Hepatocyte (in vitro differentiated cells): ENCODE measurements around the gene NPLOC4. TPM values are rescaled to one million over a fixed set of nuclear protein-coding genes. Genes with fewer than 3 reads are reported as not detected.

Source experiments
- DNase-seq: peaks from one replicate; pipeline ENCODE4 v3.0.0-alpha.2; 2016; ENCODE audit warnings: low spot score
- H2AFZ ChIP-seq: fragments of 200-600 bp; sonication (generic); 2 replicates; pipeline ENCODE4 v1.6.0; 2016; ENCODE audit warnings: antibody characterized with exemption, mild to moderate bottlenecking
- H3K27ac ChIP-seq: fragments of 200-600 bp; sonication (generic); 2 replicates; pipeline ENCODE4 v1.5.1; 2016; ENCODE audit warnings: mild to moderate bottlenecking
- H3K27me3 ChIP-seq: fragments of 200-600 bp; sonication (generic); 2 replicates; pipeline ENCODE4 v1.6.1; 2016
- H3K36me3 ChIP-seq: fragments of 200-600 bp; sonication (generic); replicated peaks from 2 replicates; pipeline ENCODE4 v1.5.1; 2016; ENCODE audit warnings: low read depth; ENCODE audit not compliant: insufficient read depth
- H3K4me1 ChIP-seq: fragments of 200-600 bp; sonication (generic); 2 replicates; pipeline ENCODE4 v1.5.1; 2016; ENCODE audit warnings: mild to moderate bottlenecking, moderate library complexity; ENCODE audit not compliant: insufficient read depth
- H3K4me2 ChIP-seq: fragments of 200-600 bp; sonication (generic); 2 replicates; pipeline ENCODE4 v1.6.0; 2016
- H3K4me3 ChIP-seq: fragments of 200-600 bp; sonication (generic); 2 replicates; pipeline ENCODE4 v1.5.1; 2016; ENCODE audit warnings: mild to moderate bottlenecking
- H3K79me2 ChIP-seq: fragments of 200-600 bp; sonication (generic); 2 replicates; pipeline ENCODE4 v1.6.0; 2017; ENCODE audit warnings: mild to moderate bottlenecking
- H3K9me2 ChIP-seq: fragments of 200-600 bp; sonication (generic); replicated peaks from 2 replicates; pipeline ENCODE4 v1.6.0; 2017; ENCODE audit warnings: mild to moderate bottlenecking; ENCODE audit not compliant: insufficient read depth
- H3K9me3 ChIP-seq: fragments of 200-600 bp; sonication (generic); 2 replicates; pipeline ENCODE4 v1.5.1; 2016; ENCODE audit warnings: low read depth, mild to moderate bottlenecking
- H4K20me1 ChIP-seq: fragments of 200-600 bp; sonication (generic); 2 replicates; pipeline ENCODE4 v1.6.0; 2016; ENCODE audit warnings: mild to moderate bottlenecking; ENCODE audit not compliant: insufficient read depth, poor library complexity, severe bottlenecking
- EZH2 ChIP-seq: fragments of 200-600 bp; sonication (generic); IDR thresholded peaks from 2 replicates; pipeline ENCODE4 v1.6.1; 2016; ENCODE audit warnings: antibody characterized with exemption, mild to moderate bottlenecking, borderline replicate concordance
- EZH2phosphoT487 ChIP-seq: fragments of 200-600 bp; sonication (generic); IDR thresholded peaks from one replicate; pipeline ENCODE4 v1.6.1; 2018; ENCODE audit warnings: antibody characterized with exemption, mild to moderate bottlenecking, low read depth, moderate library complexity; ENCODE audit not compliant: unreplicated experiment, severe bottlenecking
- WGBS: methylation state at CpG from one replicate; pipeline ENCODE4 v1.1.6; 2016; ENCODE audit warnings: low lambda C conversion rate; ENCODE audit errors: missing lambda C conversion rate; 5-methylcytosine and 5-hydroxymethylcytosine counted together
- polyA plus RNA-seq: library from polyadenylated mRNA; unstranded; fragments of >200 nt; fragmentation: Nextera tagmentation; extraction: Ambion mirVana; gene quantifications from 2 replicates; pipeline ENCODE4 v1.2.1, GENCODE V29; 2016
- total RNA-seq: library from RNA; depleted of rRNA; stranded (reverse); fragments of >200 nt; gene quantifications from 2 replicates; pipeline ENCODE4 v1.2.3, GENCODE V29; 2014
- TF ChIP-seq, protein P1 (sequence below): fragments of 200-600 bp; sonication (generic); IDR thresholded peaks from 2 replicates; pipeline ENCODE4 v1.5.1; 2016; ENCODE audit warnings: antibody characterized with exemption, mild to moderate bottlenecking; ENCODE audit not compliant: poor library complexity

NPLOC4 gene
- total RNA-seq (48.2 and 54.6 TPM in 2 replicates), polyA plus RNA-seq (53.7 and 56.1 TPM in 2 replicates)

DNA sequence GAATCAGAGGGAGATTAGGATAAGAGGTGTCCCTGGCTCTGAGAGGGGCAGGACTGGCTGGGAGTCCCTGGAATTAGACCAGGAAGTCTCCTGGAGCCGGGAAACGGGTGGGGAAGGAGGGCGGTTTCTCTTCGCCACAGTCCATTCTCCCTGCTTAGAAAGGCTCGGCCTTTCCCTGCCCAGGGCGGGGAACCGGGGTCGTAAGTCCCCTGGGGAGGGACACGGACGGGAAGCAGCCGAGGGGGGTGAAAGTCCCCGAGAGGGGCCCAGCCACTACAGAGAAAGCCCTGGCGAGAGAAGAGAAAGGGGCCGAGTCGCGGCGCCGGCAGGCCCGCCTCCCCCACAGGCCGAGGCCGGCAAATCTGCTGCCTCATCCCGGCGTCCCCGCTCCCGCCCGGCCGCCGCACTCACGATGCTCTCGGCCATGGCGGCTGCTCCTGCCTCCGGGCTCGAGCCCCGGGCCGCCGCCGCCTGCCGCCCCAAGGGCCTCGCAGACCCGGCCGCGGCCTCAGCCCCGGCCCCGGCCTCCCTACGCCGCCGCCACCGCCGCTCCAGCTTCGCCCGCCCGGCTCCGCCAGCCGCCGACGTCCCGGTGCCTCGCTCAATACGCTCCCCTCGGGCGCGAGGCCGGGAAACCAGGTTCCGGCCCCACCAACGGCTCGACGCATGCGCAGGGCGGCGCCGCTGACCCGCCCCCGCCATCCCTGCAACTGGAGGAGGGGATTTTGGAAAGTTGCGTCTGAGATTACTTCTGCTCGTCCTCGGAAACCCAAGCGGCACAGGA, at the start of gene NPLOC4, which contains the start of gene TSPAN10:
TSS of gene NPLOC4 (minus strand) at position 608 of the 784 bp plus-strand sequence. CDS start at position 426, 182 bp downstream.
TSS of gene TSPAN10 (plus strand) at position 692 of the 784 bp plus-strand sequence. CDS start 5,217 bp downstream, outside the sequence.
- Histone ChIP-seq H4K20me1 (peaks cover 40% of the 10 kb centered on the region), H3K4me1 (peaks cover 22% of the 10 kb centered on the region), H3K9me3 (no peaks in the 10 kb centered on the region), H3K79me2 (peaks cover 49% of the 10 kb centered on the region), H3K4me3 (peak within 1 kb of the TSS; percentile 56), H3K27ac (peak within 1 kb of the TSS; percentile 97), H2AFZ (peak within 1 kb of the TSS; percentile 97), H3K36me3 (no peaks in the 10 kb centered on the region), H3K9me2 (no peaks in the 10 kb centered on the region), H3K27me3 (no peaks in the 10 kb centered on the region), H3K4me2 (peak within 1 kb of the TSS; percentile 85)
- TF ChIP-seq EZH2 (no peak), EZH2phosphoT487 (no peak)
- TF ChIP-seq, protein P1, sequence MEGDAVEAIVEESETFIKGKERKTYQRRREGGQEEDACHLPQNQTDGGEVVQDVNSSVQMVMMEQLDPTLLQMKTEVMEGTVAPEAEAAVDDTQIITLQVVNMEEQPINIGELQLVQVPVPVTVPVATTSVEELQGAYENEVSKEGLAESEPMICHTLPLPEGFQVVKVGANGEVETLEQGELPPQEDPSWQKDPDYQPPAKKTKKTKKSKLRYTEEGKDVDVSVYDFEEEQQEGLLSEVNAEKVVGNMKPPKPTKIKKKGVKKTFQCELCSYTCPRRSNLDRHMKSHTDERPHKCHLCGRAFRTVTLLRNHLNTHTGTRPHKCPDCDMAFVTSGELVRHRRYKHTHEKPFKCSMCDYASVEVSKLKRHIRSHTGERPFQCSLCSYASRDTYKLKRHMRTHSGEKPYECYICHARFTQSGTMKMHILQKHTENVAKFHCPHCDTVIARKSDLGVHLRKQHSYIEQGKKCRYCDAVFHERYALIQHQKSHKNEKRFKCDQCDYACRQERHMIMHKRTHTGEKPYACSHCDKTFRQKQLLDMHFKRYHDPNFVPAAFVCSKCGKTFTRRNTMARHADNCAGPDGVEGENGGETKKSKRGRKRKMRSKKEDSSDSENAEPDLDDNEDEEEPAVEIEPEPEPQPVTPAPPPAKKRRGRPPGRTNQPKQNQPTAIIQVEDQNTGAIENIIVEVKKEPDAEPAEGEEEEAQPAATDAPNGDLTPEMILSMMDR, result no peak
- peak; percentile 95 for DNase-seq
- under 1% methylated on average over 50 of the region's 77 CpGs for WGBS

DNA sequence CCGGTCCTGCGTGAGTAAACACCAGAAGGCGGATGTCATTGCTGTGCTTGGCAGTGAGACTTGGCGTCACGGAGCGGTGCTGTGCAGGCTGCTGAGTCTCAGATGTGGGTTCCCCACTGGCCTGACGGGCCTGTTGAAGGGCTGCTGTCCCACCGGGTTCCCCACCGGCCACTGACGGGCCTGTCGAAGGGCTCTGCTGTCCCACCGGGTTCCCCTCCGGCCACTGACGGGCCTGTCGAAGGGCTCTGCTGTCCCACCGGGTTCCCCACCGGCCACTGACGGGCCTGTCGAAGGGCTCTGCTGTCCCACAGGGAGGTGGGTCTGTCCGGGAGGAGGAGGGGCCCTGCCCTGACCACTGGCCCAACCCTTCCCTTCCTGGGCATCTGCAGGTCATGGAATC, 49.7 kb upstream of the NPLOC4 start:
- Histone ChIP-seq H3K9me2 (no peaks in the 10 kb centered on the region), H2AFZ (no peak overlapping the region), H3K27me3 (no peaks in the 10 kb centered on the region), H3K4me1 (peaks cover 18% of the 10 kb centered on the region), H3K4me2 (no peak overlapping the region), H3K79me2 (peaks cover 55% of the 10 kb centered on the region), H3K27ac (no peak overlapping the region), H3K9me3 (no peaks in the 10 kb centered on the region), H4K20me1 (peaks cover 15% of the 10 kb centered on the region), H3K4me3 (no peak overlapping the region), H3K36me3 (no peaks in the 10 kb centered on the region)
- no peak for DNase-seq
- 97% methylated on average over 15 of the region's 20 CpGs for WGBS
- TF ChIP-seq, protein P1, result no peak
- no peak for TF ChIP-seq EZH2phosphoT487
- TF ChIP-seq EZH2, result no peak

DNA sequence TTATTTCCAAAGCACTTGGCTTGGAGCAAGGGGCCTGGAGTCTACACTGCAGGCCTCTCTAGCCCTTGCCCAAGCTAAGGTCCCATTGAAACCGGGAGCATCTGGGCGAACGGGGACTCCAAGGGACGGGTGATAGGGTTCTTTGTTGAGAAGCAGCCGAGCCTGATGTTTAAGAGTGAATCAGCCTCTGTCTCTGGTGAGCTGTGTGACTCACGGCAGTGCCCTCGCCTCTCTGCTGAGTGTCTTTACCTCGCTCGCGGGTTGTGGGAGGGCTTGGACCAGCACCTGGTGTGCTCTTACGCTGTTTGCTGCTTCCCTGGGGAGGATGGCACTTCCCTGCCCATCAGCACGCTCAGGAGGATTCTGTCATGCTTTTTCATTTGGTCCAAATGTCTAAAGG, 48.2 kb upstream of the NPLOC4 start:
- Histone ChIP-seq H3K9me3 (no peaks in the 10 kb centered on the region), H3K4me2 (peak overlapping the region; percentile 93), H3K4me1 (peaks cover 18% of the 10 kb centered on the region), H2AFZ (no peak overlapping the region), H4K20me1 (peaks cover 15% of the 10 kb centered on the region), H3K27me3 (no peaks in the 10 kb centered on the region), H3K9me2 (no peaks in the 10 kb centered on the region), H3K4me3 (no peak overlapping the region), H3K36me3 (no peaks in the 10 kb centered on the region), H3K79me2 (peaks cover 65% of the 10 kb centered on the region), H3K27ac (peak overlapping the region; percentile 47)
- 84% methylated on average over 12 of the region's 12 CpGs for WGBS
- DNase-seq, result peak; percentile 55
- TF ChIP-seq EZH2 (no peak), EZH2phosphoT487 (no peak)
- TF ChIP-seq, protein P1, result no peak
